Measurements from ENCODE around the gene TEX12.

The TEX12 gene

DNA sequence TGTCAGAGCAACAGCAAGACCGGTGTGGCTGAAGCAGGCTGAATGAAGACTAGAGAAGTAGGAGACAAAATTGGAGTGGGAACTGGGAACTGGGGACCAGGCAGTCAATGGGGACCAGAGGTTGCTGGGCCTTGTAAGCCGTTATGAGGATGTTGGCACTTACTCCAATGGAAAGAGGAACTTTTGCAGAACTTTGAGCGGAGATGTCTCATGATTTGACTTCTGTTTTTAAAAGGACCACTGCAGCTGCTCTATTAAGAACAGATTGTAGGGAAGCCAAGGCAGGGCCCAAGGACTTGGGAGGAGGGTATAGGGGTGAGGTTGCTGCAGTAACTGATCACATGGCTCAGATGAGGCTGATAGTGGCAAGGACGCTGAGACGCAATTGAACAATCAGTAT is 37.5 kb upstream of the TEX12 start:
- no peak overlapping the region for H3K4me3 ChIP-seq (ENCODE audit: low read depth in 1 of 2, low read length in 2 of 2)
- TF ChIP-seq EZH2 (IDR thresholded peaks at IDR 0.05; ENCODE audit: borderline replicate concordance, low read depth, low read length, severe bottlenecking) (no peak), CTCF (IDR thresholded peaks at IDR 0.05; ENCODE audit: borderline replicate concordance, extremely low read depth, low read length, poor library complexity, severe bottlenecking) (no peak)
- DNase-seq (no peak), ATAC-seq (ENCODE audit: insufficient read depth, low read depth) (no peak)
- H3K27me3 ChIP-seq (ENCODE audit: insufficient read depth, low read length, poor library complexity): no peaks in the 10 kb centered on the region
- no peaks in the 10 kb centered on the region for H3K9me3 ChIP-seq (ENCODE audit: insufficient read depth, low read length, severe bottlenecking)
- H3K79me2 ChIP-seq (ENCODE audit: insufficient read depth, low read length): no peaks in the 10 kb centered on the region
- H2AFZ ChIP-seq (ENCODE audit: low read depth, low read length): no peak overlapping the region
- H3K9ac ChIP-seq (ENCODE audit: low read depth, low read length): no peak overlapping the region
- no peak overlapping the region for H3K27ac ChIP-seq (ENCODE audit: low read length)
- H3K4me2 ChIP-seq (ENCODE audit: insufficient read depth, low read length): no peak overlapping the region
- no peaks in the 10 kb centered on the region for H3K4me1 ChIP-seq (ENCODE audit: insufficient read depth, low read length)
- H4K20me1 ChIP-seq (ENCODE audit: insufficient read depth, low read length): no peaks in the 10 kb centered on the region
- H3K36me3 ChIP-seq (ENCODE audit: insufficient read depth, low read length): no peaks in the 10 kb centered on the region

GRCh38 chr11:112132737-112133136 is 34.4 kb upstream of the TEX12 start:
- H3K9ac ChIP-seq (ENCODE audit: low read depth, low read length): no peak overlapping the region
- no peaks in the 10 kb centered on the region for H4K20me1 ChIP-seq (ENCODE audit: insufficient read depth, low read length)
- no peak overlapping the region for H3K4me3 ChIP-seq (ENCODE audit: low read depth in 1 of 2, low read length in 2 of 2)
- ATAC-seq (ENCODE audit: insufficient read depth, low read depth) (no peak), DNase-seq (no peak)
- H3K36me3 ChIP-seq (ENCODE audit: insufficient read depth, low read length): no peaks in the 10 kb centered on the region
- H2AFZ ChIP-seq (ENCODE audit: low read depth, low read length): no peak overlapping the region
- TF ChIP-seq CTCF (IDR thresholded peaks at IDR 0.05; ENCODE audit: borderline replicate concordance, extremely low read depth, low read length, poor library complexity, severe bottlenecking) (no peak), EZH2 (IDR thresholded peaks at IDR 0.05; ENCODE audit: borderline replicate concordance, low read depth, low read length, severe bottlenecking) (no peak)
- H3K9me3 ChIP-seq (ENCODE audit: insufficient read depth, low read length, severe bottlenecking): no peaks in the 10 kb centered on the region
- H3K27ac ChIP-seq (ENCODE audit: low read length): no peak overlapping the region
- no peak overlapping the region for H3K4me2 ChIP-seq (ENCODE audit: insufficient read depth, low read length)
- H3K27me3 ChIP-seq (ENCODE audit: insufficient read depth, low read length, poor library complexity): no peaks in the 10 kb centered on the region
- H3K79me2 ChIP-seq (ENCODE audit: insufficient read depth, low read length): no peaks in the 10 kb centered on the region
- H3K4me1 ChIP-seq (ENCODE audit: insufficient read depth, low read length): no peaks in the 10 kb centered on the region

GRCh38 chr11:112134473-112134872 is 32.7 kb upstream of the TEX12 start:
- Histone ChIP-seq H3K9me3 (ENCODE audit: insufficient read depth, low read length, severe bottlenecking) (no peaks in the 10 kb centered on the region), H3K4me2 (ENCODE audit: insufficient read depth, low read length) (no peak overlapping the region), H3K36me3 (ENCODE audit: insufficient read depth, low read length) (no peaks in the 10 kb centered on the region), H4K20me1 (ENCODE audit: insufficient read depth, low read length) (no peaks in the 10 kb centered on the region), H3K27ac (ENCODE audit: low read length) (no peak overlapping the region), H3K4me3 (ENCODE audit: low read depth in 1 of 2, low read length in 2 of 2) (no peak overlapping the region), H3K79me2 (ENCODE audit: insufficient read depth, low read length) (no peaks in the 10 kb centered on the region), H3K9ac (ENCODE audit: low read depth, low read length) (no peak overlapping the region), H3K4me1 (ENCODE audit: insufficient read depth, low read length) (no peaks in the 10 kb centered on the region), H2AFZ (ENCODE audit: low read depth, low read length) (no peak overlapping the region), H3K27me3 (ENCODE audit: insufficient read depth, low read length, poor library complexity) (no peaks in the 10 kb centered on the region)
- TF ChIP-seq EZH2 (IDR thresholded peaks at IDR 0.05; ENCODE audit: borderline replicate concordance, low read depth, low read length, severe bottlenecking) (no peak), CTCF (IDR thresholded peaks at IDR 0.05; ENCODE audit: borderline replicate concordance, extremely low read depth, low read length, poor library complexity, severe bottlenecking) (no peak)
- no peak for DNase-seq
- no peak for ATAC-seq (ENCODE audit: insufficient read depth, low read depth)

DNA sequence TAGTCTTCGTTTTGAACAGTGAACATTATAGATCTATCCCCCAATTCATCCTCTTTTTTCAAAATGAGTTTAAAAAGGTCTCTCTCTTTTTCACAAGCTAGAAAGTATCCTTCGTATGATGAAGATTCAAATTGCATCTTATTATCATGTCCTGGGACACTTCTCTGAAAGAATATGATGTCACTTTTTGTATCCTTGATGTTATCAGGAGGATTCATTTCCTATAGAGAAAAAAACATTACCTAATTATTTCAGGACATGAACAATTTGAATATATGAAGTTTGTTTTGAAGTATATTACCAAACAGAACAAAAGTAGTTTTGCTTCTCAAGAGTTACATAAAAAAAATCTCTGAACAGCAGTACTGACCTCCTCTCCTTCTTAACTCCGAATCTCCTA is 23.6 kb upstream of the TEX12 start:
- no peak overlapping the region for H3K27ac ChIP-seq (ENCODE audit: low read length)
- H3K9ac ChIP-seq (ENCODE audit: low read depth, low read length): no peak overlapping the region
- no peak overlapping the region for H3K4me2 ChIP-seq (ENCODE audit: insufficient read depth, low read length)
- DNase-seq (no peak), ATAC-seq (ENCODE audit: insufficient read depth, low read depth) (no peak)
- TF ChIP-seq EZH2 (IDR thresholded peaks at IDR 0.05; ENCODE audit: borderline replicate concordance, low read depth, low read length, severe bottlenecking): no peak
- TF ChIP-seq CTCF (IDR thresholded peaks at IDR 0.05; ENCODE audit: borderline replicate concordance, extremely low read depth, low read length, poor library complexity, severe bottlenecking): no peak
- peaks cover 7% of the 10 kb centered on the region for H3K9me3 ChIP-seq (ENCODE audit: insufficient read depth, low read length, severe bottlenecking)
- no peaks in the 10 kb centered on the region for H3K36me3 ChIP-seq (ENCODE audit: insufficient read depth, low read length)
- H3K79me2 ChIP-seq (ENCODE audit: insufficient read depth, low read length): no peaks in the 10 kb centered on the region
- H3K4me1 ChIP-seq (ENCODE audit: insufficient read depth, low read length): no peaks in the 10 kb centered on the region
- no peak overlapping the region for H2AFZ ChIP-seq (ENCODE audit: low read depth, low read length)
- no peak overlapping the region for H3K4me3 ChIP-seq (ENCODE audit: low read depth in 1 of 2, low read length in 2 of 2)
- no peaks in the 10 kb centered on the region for H4K20me1 ChIP-seq (ENCODE audit: insufficient read depth, low read length)
- H3K27me3 ChIP-seq (ENCODE audit: insufficient read depth, low read length, poor library complexity): no peaks in the 10 kb centered on the region

All from DND-41 (cell line).